ENCODE data around the gene KCNK2.

The KCNK2 gene, protein sequence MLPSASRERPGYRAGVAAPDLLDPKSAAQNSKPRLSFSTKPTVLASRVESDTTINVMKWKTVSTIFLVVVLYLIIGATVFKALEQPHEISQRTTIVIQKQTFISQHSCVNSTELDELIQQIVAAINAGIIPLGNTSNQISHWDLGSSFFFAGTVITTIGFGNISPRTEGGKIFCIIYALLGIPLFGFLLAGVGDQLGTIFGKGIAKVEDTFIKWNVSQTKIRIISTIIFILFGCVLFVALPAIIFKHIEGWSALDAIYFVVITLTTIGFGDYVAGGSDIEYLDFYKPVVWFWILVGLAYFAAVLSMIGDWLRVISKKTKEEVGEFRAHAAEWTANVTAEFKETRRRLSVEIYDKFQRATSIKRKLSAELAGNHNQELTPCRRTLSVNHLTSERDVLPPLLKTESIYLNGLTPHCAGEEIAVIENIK

DNA sequence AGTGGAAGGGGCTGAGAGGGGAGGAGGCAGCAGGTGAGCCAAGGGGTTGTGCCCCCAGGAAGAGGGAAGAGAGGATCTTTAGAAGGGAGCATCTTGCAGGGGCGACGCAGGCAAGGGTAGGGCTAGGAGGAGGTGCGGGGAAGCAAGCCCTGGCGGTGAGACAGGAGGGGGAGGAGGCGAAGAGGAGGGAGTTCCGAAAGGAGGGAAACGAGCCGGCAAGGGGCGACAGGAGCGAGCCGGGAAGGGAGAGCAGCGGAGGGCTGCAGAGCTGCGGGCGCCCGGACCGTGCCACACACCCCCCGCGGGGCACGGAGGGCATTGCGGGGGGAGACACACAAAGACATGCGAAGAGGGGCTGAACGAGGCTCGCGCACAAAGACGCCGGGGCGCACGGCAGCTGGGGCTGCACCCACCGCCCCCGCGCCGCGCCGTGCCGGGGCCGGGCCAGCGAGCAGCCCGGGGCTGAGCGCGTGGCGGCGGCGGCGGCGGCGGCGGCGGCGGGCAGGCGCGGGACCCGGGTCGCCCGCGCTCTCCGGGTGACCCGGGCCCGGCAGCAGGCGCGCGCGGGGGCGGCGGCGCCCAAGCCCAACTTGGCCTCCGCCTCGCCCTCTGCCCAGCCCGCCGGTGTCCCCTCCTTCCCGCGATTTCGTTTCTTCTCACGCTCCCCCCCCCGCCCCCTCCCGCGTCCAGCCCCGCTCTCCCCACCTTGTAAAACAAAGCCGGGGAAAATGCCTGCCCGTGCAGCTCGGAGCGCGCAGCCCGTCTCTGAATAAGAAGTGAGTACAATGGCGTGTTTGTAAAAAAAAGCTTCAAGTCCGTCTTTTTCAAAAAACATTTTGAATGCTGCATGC, at the start of gene KCNK2:
Gene KCNK2 (plus strand): TSS at position 206 of the 851 bp plus-strand sequence. CDS start 649 bp downstream, outside the sequence.
- TF ChIP-seq, protein P1, sequence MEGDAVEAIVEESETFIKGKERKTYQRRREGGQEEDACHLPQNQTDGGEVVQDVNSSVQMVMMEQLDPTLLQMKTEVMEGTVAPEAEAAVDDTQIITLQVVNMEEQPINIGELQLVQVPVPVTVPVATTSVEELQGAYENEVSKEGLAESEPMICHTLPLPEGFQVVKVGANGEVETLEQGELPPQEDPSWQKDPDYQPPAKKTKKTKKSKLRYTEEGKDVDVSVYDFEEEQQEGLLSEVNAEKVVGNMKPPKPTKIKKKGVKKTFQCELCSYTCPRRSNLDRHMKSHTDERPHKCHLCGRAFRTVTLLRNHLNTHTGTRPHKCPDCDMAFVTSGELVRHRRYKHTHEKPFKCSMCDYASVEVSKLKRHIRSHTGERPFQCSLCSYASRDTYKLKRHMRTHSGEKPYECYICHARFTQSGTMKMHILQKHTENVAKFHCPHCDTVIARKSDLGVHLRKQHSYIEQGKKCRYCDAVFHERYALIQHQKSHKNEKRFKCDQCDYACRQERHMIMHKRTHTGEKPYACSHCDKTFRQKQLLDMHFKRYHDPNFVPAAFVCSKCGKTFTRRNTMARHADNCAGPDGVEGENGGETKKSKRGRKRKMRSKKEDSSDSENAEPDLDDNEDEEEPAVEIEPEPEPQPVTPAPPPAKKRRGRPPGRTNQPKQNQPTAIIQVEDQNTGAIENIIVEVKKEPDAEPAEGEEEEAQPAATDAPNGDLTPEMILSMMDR (IDR thresholded peaks at IDR 0.05), result no peak

DNA sequence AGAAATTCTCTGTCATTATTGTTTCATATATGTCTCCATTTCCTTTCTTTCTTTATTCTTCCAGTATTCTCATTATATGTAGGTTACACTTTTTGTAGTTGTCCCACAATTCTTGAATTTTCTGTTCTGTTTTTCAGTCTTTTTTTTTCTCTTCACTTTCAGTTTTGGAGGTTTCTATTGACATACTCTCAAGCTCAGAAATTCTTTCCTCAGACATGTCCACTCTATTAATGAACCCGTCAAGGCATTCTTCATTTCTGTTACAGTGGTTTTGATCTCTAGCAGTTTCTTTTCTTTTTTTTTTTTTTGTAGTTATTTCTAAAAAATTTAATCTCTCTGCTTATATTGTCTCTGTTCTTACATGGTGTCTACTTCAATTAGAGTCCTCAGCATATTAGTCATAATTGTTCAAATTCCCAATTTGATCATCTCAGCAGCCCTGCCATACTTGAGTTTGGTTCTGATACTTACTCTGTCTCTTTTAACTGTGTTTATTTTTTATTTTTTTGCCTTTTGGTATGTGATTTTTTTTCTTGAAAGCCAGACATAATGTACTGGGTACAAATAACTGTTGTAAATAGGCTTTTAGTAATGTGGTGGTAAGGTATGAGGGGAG, 49.5 kb upstream of the KCNK2 start:
- TF ChIP-seq, protein P1 (IDR thresholded peaks at IDR 0.05), result no peak

DNA sequence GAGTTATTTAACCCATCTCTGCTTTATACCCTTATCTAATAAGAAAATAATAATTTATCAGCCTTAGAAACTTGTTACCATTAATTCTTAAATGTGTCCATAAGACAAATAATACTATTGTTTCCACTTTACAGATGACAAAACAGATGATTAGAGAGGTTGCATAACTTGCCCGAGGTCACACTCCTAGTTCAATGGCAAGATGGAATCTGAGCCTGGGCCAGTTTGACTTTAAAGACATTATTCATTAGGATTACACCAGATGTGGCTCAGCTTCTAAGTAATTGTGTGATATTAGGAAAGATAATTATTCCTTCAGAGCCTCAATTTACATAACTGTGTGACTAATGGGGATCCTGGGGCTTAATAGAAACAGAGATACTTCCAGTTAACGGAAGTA, 42.3 kb upstream of the KCNK2 start:
- TF ChIP-seq, protein P1 (IDR thresholded peaks at IDR 0.05), result no peak

DNA sequence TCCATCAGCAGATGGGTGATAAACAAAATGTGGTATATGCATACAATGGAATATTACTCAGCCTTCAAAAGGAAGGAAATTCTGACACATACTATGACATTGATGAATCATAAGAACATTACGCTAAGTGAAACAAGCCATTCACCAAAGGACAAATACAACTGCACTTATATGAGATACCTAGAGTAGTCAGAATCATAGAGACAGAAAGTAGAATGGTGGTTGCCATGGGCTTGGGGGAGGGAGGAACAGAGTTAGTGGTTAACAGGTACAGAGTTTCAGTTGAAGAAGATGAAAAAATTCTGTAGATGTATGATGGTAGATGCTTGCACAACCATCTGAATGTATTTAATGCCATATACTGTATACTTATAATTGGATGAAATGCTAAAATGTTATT, 39.1 kb upstream of the KCNK2 start:
- TF ChIP-seq, protein P1 (IDR thresholded peaks at IDR 0.05), result no peak

DNA sequence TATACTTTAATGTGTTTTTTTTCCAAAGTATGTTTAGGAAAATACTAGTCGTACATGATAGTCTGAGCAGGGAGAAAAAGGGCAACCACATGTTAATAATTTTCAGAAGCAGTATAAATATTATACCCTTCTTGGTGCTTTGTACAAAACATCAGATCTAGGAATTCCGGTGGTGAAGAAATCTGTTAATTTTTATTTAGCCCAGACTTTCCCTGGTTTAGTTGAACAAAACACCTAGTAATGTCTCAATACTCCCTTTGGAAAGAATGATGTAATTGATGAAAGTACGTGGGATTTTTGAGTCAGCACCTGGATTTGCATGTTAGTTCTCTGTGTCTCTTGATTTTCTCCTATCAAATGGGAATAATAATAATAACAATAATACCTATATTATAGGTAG, 38.4 kb upstream of the KCNK2 start:
- TF ChIP-seq, protein P1 (IDR thresholded peaks at IDR 0.05), result no peak

DNA sequence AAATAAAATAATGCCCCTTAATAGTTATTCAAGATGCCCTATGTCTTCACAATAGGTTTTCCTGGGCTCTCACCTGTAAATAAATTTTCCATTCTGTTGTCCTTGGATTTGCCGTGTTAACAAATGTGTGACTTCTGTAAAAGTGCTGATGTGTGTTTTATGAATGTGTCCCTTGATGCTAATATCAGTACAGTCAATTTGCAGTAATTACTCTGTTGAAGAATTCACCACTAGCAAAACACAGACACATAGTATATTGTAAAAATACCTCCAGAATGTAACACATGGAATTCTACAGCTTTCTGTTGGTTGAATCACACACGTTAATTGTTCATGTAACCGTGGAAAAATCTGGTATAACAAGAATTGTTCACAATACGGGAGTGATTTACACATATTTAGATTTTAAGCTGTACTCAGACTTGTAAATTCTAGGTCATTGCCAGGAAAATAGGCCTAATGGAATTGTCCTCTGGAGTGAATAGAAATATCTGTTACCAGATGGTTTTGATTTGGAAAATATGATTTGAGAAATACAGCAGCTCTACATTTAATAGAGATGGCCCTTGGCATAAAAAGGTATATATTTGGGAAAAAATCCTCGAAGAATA, 36.7 kb upstream of the KCNK2 start:
- TF ChIP-seq, protein P1 (IDR thresholded peaks at IDR 0.05), result no peak

All from LNCAP (cell line).